IPS-18a (cell line): Measurements from ENCODE around the gene CALHM3.
A peak's percentile ranks its signal among the peaks of the same experiment; 100 is the strongest.
"Not testable (repeated sequence)": the region's sequence is repeated elsewhere in the genome, so short reads cannot be mapped to it uniquely, and the experiment has no call there.

Experiments used
- H3K27ac ChIP-seq: one replicate; pipeline ENCODE4 v1.5.1; 2013; ENCODE audit warnings: low read length
- H3K27me3 ChIP-seq: one replicate; pipeline ENCODE4 v1.6.1; 2013; ENCODE audit warnings: mild to moderate bottlenecking, low read length; ENCODE audit not compliant: control insufficient read depth, insufficient read depth
- H3K36me3 ChIP-seq: one replicate; pipeline ENCODE4 v1.6.1; 2013; ENCODE audit warnings: low read depth, low read length; ENCODE audit not compliant: control insufficient read depth
- H3K4me1 ChIP-seq: one replicate; pipeline ENCODE4 v1.6.1; 2013; ENCODE audit warnings: low read depth, low read length; ENCODE audit not compliant: control insufficient read depth
- H3K4me3 ChIP-seq: one replicate; pipeline ENCODE4 v1.5.1; 2013; ENCODE audit warnings: low read length
- H3K9ac ChIP-seq: one replicate; pipeline ENCODE4 v1.6.1; 2013; ENCODE audit warnings: mild to moderate bottlenecking, low read length, moderate library complexity
- H3K9me3 ChIP-seq: one replicate; pipeline ENCODE4 v1.6.1; 2013; ENCODE audit warnings: low read depth, low read length; ENCODE audit not compliant: control insufficient read depth

CALHM3 gene

DNA sequence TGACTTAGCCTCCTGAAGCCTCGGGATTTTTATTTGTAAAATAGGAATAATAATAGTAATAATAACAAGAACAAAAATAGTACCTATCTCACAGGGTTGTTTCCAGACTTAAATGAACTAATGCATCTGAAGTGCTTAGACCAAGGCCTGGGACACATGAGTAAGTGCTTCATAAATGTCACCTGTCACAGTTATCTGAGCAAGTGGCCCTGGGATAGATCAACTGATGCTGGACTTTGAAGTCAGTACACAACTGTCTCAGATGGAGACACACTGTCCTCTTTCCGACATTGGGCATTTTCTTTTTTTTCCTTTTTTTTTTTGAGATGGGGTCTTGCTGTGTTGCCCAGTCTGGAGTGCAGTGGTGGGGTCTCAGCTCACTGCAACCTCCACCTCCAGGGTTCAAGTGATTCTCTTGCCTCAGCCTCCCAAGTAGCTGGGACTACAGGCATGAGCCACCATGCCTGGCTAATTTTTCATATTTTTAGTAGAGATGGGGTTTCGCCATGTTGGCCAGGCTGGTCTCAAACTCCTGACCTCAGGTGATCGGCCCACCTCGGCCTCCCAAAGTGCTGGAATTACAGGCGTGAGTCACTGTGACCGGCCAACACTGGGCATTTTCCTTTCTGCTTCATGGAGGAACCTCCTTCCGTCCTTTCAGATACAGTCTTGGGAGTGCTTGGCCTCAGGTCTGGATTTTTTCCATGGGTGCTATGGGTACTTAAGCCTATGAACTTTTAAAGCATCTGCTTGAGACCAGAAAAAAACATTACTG, 7.8 kb upstream of the CALHM3 start:
- H3K9ac ChIP-seq, H3K27ac ChIP-seq, H3K4me1 ChIP-seq, H3K4me3 ChIP-seq, H3K27me3 ChIP-seq, H3K9me3 ChIP-seq, H3K36me3 ChIP-seq: not testable (repeated sequence)

DNA sequence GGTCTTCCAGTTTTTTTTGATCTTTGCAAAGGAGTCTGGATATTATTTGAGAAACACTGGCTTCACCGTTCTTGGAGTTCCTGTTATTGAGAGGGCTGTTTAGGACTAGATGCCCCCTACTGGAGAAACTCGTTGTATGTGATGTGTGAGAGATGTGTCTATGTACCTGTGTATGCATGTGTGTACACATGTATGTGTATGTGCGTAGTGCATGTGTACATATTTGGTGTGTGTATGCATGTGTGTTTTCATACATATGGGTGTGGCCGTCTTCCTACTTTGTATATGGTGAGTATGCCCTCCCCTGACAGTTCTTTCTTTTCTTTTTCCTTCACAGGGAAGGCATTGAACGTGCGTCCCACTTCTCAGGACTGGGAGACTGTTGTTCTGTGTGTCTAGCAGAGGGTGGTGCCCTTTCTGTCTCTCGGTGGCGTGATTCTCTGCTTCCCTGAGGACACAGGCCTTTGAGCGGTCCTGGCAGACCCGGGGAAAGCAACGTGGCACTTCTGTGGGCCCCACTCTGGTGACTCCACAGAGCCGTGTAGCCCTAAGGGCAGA, 3.0 kb upstream of the CALHM3 start:
- no peak overlapping the region for H3K4me3 ChIP-seq
- peaks cover 2% of the 10 kb centered on the region for H3K4me1 ChIP-seq
- H3K9ac ChIP-seq: no peak overlapping the region
- no peaks in the 10 kb centered on the region for H3K27me3 ChIP-seq
- no peaks in the 10 kb centered on the region for H3K36me3 ChIP-seq
- H3K27ac ChIP-seq: no peak overlapping the region
- H3K9me3 ChIP-seq: no peaks in the 10 kb centered on the region

DNA sequence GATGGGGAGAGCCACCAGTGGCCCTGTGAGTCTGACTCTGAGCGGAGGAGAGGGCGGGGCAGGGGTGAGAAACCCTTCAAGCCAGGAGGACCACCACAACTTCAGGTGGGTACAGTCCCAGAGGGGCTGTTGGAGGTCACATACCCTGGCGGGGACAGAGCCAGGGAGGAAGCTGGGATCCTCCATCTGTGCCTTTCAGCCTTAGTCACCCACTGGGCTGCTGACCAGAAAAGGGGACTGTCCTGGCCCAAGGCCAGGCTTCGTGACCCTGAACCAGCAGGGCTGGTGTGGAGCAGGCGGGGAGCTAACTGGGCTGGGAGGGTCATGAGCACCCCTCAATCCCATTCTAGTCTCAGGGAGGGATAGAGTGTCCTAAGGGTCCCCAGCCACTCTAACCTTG, 1.5 kb upstream of the CALHM3 start:
- no peaks in the 10 kb centered on the region for H3K9me3 ChIP-seq
- H3K27ac ChIP-seq: no peak overlapping the region
- H3K27me3 ChIP-seq: no peaks in the 10 kb centered on the region
- no peak overlapping the region for H3K4me3 ChIP-seq
- H3K4me1 ChIP-seq: peaks cover 5% of the 10 kb centered on the region
- H3K36me3 ChIP-seq: no peaks in the 10 kb centered on the region
- no peak overlapping the region for H3K9ac ChIP-seq

DNA sequence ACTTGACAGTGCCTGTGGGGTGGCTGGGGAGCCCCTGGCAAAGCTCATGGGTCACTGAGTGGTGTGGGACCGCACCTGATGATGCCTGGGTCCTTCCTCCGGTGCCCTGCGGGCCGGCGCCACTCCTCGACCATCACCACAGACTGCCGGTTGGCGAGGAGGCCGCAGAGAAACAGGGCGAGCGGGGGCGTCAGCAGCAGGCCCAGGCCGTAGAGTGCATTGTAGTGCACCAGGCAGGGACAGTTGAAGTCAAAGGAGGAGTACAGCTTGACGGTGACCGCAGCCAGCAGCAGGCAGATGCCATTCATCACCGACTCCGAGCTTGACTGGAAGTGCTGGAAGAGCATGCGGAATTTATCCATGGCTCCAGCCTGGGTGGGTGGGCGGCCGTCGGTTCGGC, 369 bp downstream of the CALHM3 start:
- Histone ChIP-seq H3K4me3 (no peak overlapping the region), H3K9me3 (no peaks in the 10 kb centered on the region), H3K27ac (no peak overlapping the region), H3K36me3 (no peaks in the 10 kb centered on the region), H3K4me1 (peaks cover 5% of the 10 kb centered on the region), H3K9ac (no peak overlapping the region), H3K27me3 (no peaks in the 10 kb centered on the region)

DNA sequence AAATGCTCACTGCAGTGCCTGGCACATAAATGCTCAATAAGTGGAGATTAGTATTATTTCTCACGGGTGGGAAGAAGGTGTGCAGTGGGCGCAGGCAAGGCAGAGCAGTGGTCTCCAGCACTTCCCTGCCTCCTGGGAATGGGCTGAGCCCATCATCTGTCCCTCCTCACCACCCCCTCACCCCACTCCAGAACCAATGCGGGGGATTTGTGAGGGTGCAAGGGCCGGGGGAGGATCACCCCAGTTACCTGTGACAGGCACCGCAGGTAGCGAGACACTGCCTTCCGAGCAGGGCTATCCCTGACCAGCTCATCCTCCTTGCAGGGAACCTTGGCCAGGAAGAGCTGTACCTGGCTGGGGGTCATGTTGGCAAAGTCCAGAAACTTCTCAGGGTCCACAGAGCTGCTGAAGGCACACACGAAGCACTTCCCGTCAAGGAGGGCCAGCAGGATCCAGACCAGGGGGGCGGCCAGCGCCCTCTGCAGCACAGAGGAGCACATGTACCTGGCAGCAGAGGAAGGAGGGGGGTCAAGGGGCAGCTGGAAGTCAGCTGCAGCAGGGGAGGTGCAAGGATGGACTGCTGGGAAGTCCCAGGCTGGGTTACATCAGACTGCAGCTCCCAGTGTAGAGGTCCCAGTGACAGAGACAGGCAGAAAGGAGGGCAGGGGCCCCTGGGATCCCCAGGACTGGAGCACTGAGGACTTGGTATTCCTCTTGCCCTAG, 2.8 kb downstream of the CALHM3 start:
- Histone ChIP-seq H3K27me3 (no peaks in the 10 kb centered on the region), H3K4me1 (peaks cover 5% of the 10 kb centered on the region), H3K9me3 (no peaks in the 10 kb centered on the region), H3K36me3 (no peaks in the 10 kb centered on the region), H3K27ac (no peak overlapping the region), H3K4me3 (no peak overlapping the region), H3K9ac (peak overlapping the region; percentile 46)

DNA sequence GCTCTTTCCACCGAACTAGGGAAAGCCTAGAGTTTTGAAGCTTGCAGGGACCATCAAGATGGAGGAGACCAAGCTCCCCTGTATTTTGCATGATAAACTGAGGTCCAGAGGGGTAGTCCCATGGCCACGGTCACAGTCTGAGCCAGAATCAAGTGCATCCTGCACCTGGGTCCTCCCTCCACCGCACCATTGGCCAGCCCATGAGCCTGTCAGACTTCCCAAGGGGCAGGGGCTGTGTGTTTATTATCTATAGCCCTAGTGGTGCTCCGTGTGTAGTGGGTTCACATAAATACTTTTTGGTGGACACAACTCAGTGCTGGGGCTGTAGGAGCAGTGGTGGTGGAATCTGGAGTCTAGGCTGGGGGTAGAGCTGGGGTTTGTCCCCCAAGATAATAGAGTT, 3.6 kb downstream of the CALHM3 start:
- no peak overlapping the region for H3K27ac ChIP-seq
- no peaks in the 10 kb centered on the region for H3K9me3 ChIP-seq
- H3K27me3 ChIP-seq: no peaks in the 10 kb centered on the region
- H3K9ac ChIP-seq: no peak overlapping the region
- H3K4me1 ChIP-seq: peaks cover 5% of the 10 kb centered on the region
- H3K4me3 ChIP-seq: no peak overlapping the region
- no peaks in the 10 kb centered on the region for H3K36me3 ChIP-seq

GRCh38 chr10:103474077-103474476, 5.0 kb downstream of the CALHM3 start:
- H3K9me3 ChIP-seq: no peaks in the 10 kb centered on the region

GRCh38 chr10:103473261-103473671, 5.8 kb downstream of the CALHM3 start:
- H3K4me3 ChIP-seq: no peak overlapping the region
- H3K36me3 ChIP-seq: no peaks in the 10 kb centered on the region
- H3K4me1 ChIP-seq: peaks cover 5% of the 10 kb centered on the region
- no peak overlapping the region for H3K9ac ChIP-seq
- H3K9me3 ChIP-seq: no peaks in the 10 kb centered on the region
- no peak overlapping the region for H3K27ac ChIP-seq
- H3K27me3 ChIP-seq: no peaks in the 10 kb centered on the region

More at GRCh38 chr10:103474077-103474476, 5.0 kb downstream of the CALHM3 start:
- peaks cover 5% of the 10 kb centered on the region for H3K4me1 ChIP-seq
- no peak overlapping the region for H3K4me3 ChIP-seq
- H3K27ac ChIP-seq: no peak overlapping the region
- no peak overlapping the region for H3K9ac ChIP-seq
- H3K36me3 ChIP-seq: no peaks in the 10 kb centered on the region
- H3K27me3 ChIP-seq: no peaks in the 10 kb centered on the region

DNA sequence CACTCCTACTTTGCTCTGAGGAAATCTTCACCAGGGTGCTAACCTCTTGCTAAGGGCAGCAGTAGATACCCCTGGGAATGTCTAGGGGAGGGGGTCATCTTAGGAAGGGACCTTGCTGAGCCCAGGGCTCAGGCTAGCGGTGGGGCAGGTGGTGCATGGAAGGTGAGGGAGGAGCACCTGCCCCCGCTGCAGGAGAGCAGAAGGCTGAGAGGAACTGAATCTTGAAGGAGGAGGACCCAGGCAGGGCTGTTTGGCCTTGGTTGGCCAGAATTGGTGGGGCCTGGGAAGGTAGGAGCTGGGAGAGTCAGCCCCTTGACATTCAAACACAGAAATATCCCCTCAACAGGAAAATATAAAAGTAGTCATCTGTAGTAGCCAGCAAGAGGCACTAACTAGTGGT, 7.0 kb downstream of the CALHM3 start:
- Histone ChIP-seq H3K27me3 (no peaks in the 10 kb centered on the region), H3K4me1 (peaks cover 5% of the 10 kb centered on the region), H3K9ac (no peak overlapping the region), H3K27ac (no peak overlapping the region), H3K36me3 (no peaks in the 10 kb centered on the region), H3K4me3 (no peak overlapping the region), H3K9me3 (no peaks in the 10 kb centered on the region)

DNA sequence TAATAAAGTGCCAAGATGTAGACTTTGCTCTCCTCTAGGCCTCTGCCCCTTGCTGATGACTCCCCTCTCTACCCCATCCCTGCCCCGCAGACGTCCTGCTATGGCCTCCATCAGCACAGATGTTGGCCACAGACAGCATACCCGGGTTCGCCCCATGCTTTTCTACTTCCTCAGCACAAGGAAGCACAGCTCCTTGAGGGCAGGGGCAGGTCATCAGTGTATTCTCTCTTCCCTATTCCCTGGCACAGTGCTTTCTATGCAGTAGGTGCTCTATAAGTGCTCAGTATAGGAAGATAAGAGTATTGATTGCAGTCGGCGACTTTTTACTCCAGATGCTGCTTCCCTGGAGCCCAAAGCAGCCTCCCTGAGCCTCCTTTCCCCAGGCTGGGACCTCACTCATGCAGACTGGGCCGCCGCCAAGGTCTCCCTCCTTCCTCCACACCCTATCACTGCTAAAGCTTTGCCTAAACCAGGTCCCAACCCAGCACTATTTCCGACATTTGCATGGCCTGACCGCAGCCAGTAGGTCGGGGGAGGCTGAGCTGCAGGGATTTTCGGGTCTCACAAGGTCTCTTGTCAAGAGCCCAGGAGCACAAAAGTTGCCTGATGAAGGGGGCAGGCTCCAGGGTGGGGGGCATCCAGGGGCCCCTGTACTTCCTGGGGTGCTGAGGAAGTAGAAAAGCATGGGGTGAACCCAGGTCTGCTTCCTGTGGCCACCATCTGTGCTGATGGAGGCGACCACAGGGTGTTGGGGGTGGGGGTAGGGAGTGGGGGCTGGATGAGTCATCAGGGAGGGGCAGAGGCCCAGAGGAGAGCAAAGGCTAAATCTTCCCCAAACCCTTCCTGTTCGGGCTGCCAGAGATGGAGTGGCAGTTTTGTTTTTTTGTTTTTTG, 8.0 kb downstream of the CALHM3 start:
- Histone ChIP-seq H3K36me3 (no peaks in the 10 kb centered on the region), H3K4me1 (no peaks in the 10 kb centered on the region), H3K27ac (no peak overlapping the region), H3K4me3 (no peak overlapping the region), H3K9ac (no peak overlapping the region), H3K9me3 (no peaks in the 10 kb centered on the region), H3K27me3 (no peaks in the 10 kb centered on the region)

DNA sequence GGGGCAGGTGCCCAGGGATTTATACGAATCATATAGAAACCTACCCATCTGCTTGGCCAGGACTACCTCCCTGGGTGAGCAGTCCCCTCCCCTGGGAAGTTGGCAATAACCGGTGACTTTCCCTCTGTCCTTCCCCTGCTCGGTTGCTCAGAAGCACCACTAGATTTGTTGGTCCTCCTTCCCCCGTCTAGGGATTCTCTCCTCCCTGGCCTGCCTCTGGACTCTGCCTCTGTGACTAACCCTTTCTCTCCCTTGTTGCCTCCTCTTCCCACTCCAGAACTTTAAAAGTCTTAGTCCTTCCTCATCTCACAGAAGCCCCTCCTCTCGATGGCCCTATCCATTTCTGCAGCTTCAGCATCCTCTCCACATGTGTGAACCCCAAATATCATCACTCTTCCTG, 9.8 kb downstream of the CALHM3 start:
- H3K4me1 ChIP-seq: no peaks in the 10 kb centered on the region
- H3K27ac ChIP-seq: no peak overlapping the region
- H3K27me3 ChIP-seq: no peaks in the 10 kb centered on the region
- H3K4me3 ChIP-seq: no peak overlapping the region
- H3K9ac ChIP-seq: no peak overlapping the region
- no peaks in the 10 kb centered on the region for H3K9me3 ChIP-seq
- no peaks in the 10 kb centered on the region for H3K36me3 ChIP-seq
